Measurements from ENCODE around the gene ELAPOR2.

The ELAPOR2 gene

DNA sequence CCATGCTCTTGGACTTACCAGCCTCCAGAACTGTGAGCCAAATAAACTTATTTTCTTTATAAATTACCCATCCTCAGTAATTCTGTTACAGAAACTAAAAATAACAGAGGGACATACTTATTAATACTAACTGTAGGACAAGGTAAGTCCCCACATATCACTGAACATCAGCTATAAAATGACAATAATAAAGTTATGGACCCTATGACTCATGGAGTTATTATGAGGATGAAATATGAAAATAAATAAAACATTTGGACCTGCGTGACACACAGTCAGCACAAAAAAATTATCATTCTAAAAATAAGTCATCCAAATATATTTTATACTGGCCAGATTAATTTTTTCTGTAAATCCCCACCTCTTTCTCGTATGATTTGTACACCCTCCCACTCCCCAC, 34.9 kb upstream of the ELAPOR2 start:
- TF ChIP-seq CREB1 (IDR thresholded peaks at IDR 0.05; ENCODE audit: low read depth) = no peak
- TF ChIP-seq TCF12 (IDR thresholded peaks at IDR 0.05; ENCODE audit: low read depth) = no peak
- TF ChIP-seq, protein P1, sequence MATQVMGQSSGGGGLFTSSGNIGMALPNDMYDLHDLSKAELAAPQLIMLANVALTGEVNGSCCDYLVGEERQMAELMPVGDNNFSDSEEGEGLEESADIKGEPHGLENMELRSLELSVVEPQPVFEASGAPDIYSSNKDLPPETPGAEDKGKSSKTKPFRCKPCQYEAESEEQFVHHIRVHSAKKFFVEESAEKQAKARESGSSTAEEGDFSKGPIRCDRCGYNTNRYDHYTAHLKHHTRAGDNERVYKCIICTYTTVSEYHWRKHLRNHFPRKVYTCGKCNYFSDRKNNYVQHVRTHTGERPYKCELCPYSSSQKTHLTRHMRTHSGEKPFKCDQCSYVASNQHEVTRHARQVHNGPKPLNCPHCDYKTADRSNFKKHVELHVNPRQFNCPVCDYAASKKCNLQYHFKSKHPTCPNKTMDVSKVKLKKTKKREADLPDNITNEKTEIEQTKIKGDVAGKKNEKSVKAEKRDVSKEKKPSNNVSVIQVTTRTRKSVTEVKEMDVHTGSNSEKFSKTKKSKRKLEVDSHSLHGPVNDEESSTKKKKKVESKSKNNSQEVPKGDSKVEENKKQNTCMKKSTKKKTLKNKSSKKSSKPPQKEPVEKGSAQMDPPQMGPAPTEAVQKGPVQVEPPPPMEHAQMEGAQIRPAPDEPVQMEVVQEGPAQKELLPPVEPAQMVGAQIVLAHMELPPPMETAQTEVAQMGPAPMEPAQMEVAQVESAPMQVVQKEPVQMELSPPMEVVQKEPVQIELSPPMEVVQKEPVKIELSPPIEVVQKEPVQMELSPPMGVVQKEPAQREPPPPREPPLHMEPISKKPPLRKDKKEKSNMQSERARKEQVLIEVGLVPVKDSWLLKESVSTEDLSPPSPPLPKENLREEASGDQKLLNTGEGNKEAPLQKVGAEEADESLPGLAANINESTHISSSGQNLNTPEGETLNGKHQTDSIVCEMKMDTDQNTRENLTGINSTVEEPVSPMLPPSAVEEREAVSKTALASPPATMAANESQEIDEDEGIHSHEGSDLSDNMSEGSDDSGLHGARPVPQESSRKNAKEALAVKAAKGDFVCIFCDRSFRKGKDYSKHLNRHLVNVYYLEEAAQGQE (IDR thresholded peaks at IDR 0.05; ENCODE audit: low read depth) = no peak
- no peak for TF ChIP-seq FOXM1 (IDR thresholded peaks at IDR 0.05; ENCODE audit: borderline replicate concordance, low read depth)
- no peak for TF ChIP-seq RAD21 (IDR thresholded peaks at IDR 0.05; ENCODE audit: low read depth)
- TF ChIP-seq, protein P2, sequence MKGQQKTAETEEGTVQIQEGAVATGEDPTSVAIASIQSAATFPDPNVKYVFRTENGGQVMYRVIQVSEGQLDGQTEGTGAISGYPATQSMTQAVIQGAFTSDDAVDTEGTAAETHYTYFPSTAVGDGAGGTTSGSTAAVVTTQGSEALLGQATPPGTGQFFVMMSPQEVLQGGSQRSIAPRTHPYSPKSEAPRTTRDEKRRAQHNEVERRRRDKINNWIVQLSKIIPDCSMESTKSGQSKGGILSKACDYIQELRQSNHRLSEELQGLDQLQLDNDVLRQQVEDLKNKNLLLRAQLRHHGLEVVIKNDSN (IDR thresholded peaks at IDR 0.05) = no peak
- no peak for TF ChIP-seq YY1 (IDR thresholded peaks at IDR 0.05; ENCODE audit: low read depth)
- no peak for TF ChIP-seq EGR1 (IDR thresholded peaks at IDR 0.05)
- no peak for TF ChIP-seq NFIC (IDR thresholded peaks at IDR 0.05)
- no peak for TF ChIP-seq EP300 (IDR thresholded peaks at IDR 0.05; ENCODE audit: borderline replicate concordance)
- TF ChIP-seq ZBTB7A (IDR thresholded peaks at IDR 0.05; ENCODE audit: low read depth) = no peak
- no peak for TF ChIP-seq TAF1 (IDR thresholded peaks at IDR 0.05; ENCODE audit: low read depth)
- TF ChIP-seq, protein P3, sequence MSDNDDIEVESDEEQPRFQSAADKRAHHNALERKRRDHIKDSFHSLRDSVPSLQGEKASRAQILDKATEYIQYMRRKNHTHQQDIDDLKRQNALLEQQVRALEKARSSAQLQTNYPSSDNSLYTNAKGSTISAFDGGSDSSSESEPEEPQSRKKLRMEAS (IDR thresholded peaks at IDR 0.05) = no peak

DNA sequence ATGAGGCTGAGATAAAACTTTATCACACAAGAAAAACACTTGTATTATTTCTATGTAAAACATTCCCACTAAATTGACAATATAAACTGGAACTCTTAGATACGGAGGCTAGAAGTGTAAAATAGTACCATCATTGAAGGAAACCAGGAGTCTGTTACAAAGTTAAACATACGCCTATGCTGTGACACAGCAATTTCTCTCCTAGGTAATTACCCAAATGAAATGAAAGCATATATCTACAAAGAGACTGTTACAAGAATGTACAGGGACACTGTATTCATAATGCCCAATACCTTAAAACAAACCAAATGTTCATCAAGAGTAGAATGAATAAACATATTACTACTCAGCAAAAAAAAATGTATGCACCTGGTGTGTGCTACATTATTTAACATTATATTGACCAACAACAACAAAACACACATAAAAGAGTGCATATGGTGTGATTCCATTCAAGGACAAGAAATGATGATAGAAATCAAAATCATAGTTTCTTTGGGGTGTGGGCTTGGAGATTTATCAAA, 33.2 kb upstream of the ELAPOR2 start:
- TF ChIP-seq EP300 (IDR thresholded peaks at IDR 0.05; ENCODE audit: borderline replicate concordance) (no peak), ZBTB7A (IDR thresholded peaks at IDR 0.05; ENCODE audit: low read depth) (no peak), EGR1 (IDR thresholded peaks at IDR 0.05) (no peak), TCF12 (IDR thresholded peaks at IDR 0.05; ENCODE audit: low read depth) (no peak), CREB1 (IDR thresholded peaks at IDR 0.05; ENCODE audit: low read depth) (no peak), FOXM1 (IDR thresholded peaks at IDR 0.05; ENCODE audit: borderline replicate concordance, low read depth) (no peak), YY1 (IDR thresholded peaks at IDR 0.05; ENCODE audit: low read depth) (no peak), NFIC (IDR thresholded peaks at IDR 0.05) (no peak), CEBPB (IDR thresholded peaks at IDR 0.05) (no peak)
- TF ChIP-seq, protein P3 (IDR thresholded peaks at IDR 0.05) = no peak
- TF ChIP-seq, protein P2 (IDR thresholded peaks at IDR 0.05) = no peak

DNA sequence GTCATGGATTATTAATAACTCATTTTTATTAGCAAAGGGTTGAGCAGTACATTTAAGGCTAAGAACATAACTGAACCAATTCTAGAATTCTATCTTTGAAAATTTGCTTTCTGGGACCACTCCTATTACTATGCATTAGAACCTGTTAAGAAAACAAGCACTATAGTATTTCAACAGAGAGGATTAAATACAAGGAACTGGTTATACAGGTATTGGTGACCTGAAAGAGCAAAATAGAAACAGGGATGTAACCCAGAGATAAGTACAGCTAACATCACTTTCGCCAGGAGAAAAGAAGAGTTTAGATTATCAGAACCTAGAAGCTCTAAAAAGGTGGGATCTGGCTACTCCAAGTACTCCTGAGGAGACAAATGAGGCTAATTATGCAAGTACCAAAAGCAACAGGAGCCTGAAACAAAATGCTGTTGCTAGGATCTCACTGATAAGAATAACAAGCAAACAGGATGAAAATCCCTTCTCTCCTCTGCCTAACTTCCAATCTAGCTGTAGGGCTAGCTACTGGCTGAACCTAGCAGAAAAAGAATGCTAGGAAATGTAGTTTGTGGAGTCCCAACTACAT, 32.1 kb upstream of the ELAPOR2 start:
- TF ChIP-seq EP300 (IDR thresholded peaks at IDR 0.05; ENCODE audit: borderline replicate concordance) = no peak
- TF ChIP-seq FOXM1 (IDR thresholded peaks at IDR 0.05; ENCODE audit: borderline replicate concordance, low read depth) = no peak
- TF ChIP-seq, protein P2 (IDR thresholded peaks at IDR 0.05) = no peak
- TF ChIP-seq EGR1 (IDR thresholded peaks at IDR 0.05) = no peak
- no peak for TF ChIP-seq CEBPB (IDR thresholded peaks at IDR 0.05)
- TF ChIP-seq, protein P3 (IDR thresholded peaks at IDR 0.05) = no peak
- TF ChIP-seq RAD21 (IDR thresholded peaks at IDR 0.05; ENCODE audit: low read depth) = no peak
- TF ChIP-seq TCF12 (IDR thresholded peaks at IDR 0.05; ENCODE audit: low read depth) = no peak
- TF ChIP-seq NFIC (IDR thresholded peaks at IDR 0.05) = no peak
- no peak for TF ChIP-seq YY1 (IDR thresholded peaks at IDR 0.05; ENCODE audit: low read depth)
- TF ChIP-seq, protein P1 (IDR thresholded peaks at IDR 0.05; ENCODE audit: low read depth) = no peak
- no peak for TF ChIP-seq TAF1 (IDR thresholded peaks at IDR 0.05; ENCODE audit: low read depth)
- no peak for TF ChIP-seq ZBTB7A (IDR thresholded peaks at IDR 0.05; ENCODE audit: low read depth)
- TF ChIP-seq CREB1 (IDR thresholded peaks at IDR 0.05; ENCODE audit: low read depth) = no peak
- no peak for TF ChIP-seq TEAD4 (IDR thresholded peaks at IDR 0.05)

DNA sequence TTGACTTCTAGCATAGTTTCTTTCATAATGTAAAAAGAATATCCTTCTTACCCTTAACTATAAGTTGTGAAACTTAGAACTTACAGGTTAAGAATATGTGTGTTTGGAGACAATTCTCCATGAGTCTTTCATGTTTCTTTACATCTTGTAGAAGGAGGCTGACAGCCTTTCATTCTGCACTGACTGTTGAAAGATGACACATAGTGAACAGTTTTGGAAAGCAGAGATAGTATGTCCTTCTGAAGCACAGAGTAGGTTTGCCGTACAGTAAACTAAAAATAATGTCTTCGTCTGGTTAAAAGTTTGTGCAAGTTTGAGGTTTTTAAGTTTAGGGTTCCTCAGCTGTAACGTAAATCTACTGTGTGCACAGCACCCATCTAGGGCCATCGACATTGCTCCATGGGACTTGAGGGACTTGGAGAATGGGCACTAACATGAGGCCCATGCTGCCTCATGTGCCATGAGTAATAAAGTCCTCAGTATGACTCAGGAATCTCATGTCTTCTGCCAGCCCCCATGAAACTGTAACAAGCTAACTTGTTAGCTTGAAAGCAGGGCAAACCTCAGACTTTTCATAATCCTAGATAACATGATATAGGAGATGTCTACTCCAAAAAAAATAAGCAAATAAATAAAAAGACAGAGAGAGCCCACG, 24.5 kb upstream of the ELAPOR2 start:
- TF ChIP-seq EGR1 (IDR thresholded peaks at IDR 0.05) (no peak), NFIC (IDR thresholded peaks at IDR 0.05) (no peak), EP300 (IDR thresholded peaks at IDR 0.05; ENCODE audit: borderline replicate concordance) (no peak), RAD21 (IDR thresholded peaks at IDR 0.05; ENCODE audit: low read depth) (no peak), FOXM1 (IDR thresholded peaks at IDR 0.05; ENCODE audit: borderline replicate concordance, low read depth) (no peak)
